Measurements from ENCODE around the gene STRADB.
"Not testable (repeated sequence)": the region's sequence is repeated elsewhere in the genome, so short reads cannot be mapped to it uniquely, and the experiment has no call there.

The STRADB gene, protein sequence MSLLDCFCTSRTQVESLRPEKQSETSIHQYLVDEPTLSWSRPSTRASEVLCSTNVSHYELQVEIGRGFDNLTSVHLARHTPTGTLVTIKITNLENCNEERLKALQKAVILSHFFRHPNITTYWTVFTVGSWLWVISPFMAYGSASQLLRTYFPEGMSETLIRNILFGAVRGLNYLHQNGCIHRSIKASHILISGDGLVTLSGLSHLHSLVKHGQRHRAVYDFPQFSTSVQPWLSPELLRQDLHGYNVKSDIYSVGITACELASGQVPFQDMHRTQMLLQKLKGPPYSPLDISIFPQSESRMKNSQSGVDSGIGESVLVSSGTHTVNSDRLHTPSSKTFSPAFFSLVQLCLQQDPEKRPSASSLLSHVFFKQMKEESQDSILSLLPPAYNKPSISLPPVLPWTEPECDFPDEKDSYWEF

DNA sequence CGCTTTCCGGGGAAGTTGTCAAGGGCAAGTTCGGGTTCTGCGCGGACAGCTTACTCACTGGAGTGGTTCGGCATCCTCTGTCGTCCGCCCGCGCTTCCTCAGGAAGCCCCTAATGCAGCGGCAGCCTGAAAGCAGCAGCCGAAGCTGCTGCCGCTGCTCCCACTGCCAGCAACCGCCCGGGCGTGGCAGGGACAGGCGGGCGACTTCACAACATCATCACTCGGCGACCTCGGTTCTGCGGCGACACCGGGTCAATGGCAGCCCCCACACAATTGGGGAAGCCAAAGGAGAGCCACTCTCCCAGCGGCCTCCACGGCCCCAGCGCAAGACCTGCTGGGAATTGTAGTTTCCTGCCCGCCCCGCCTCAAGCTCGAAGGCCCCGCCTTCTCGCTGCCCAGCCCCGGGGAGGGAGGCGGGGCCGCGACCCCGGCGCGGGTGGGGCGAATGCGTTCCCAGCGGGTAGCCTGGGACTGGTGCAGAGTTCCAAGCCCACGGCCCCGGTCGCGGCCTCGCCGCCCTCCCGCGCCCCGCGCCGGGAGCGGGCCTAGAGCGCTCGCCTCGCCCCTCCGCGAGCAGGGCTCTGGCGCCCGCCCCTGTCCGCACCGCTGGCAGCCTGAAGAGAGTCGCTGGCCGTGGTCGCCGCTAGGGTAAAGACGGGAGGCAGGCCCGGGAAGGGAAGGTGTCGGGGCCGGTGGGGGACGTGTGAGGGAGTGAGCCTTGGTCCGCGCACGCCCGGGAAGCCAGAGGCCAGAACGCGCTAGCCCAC lies at the start of gene STRADB, which contains the start of gene TRAK2:
TSS of gene STRADB (plus strand) at position 449 of the 766 bp plus-strand sequence. CDS start 3,101 bp downstream, outside the sequence.
TSS of gene TRAK2 (minus strand) at position 167 of the 766 bp plus-strand sequence. CDS start 30,951 bp downstream, outside the sequence.
- peak; percentile 82 to 93 for DNase-seq

GRCh38 chr2:201401815-201402214 lies 49.7 kb upstream of the STRADB start:
- DNase-seq: no peak

GRCh38 chr2:201402651-201403562 lies 48.6 kb upstream of the STRADB start:
- no peak for DNase-seq

- DNase-seq: no peak
Measured at GRCh38 chr2:201403880-201404279, 47.7 kb upstream of the STRADB start.

- no peak for DNase-seq
Measured at GRCh38 chr2:201404699-201405280, 46.8 kb upstream of the STRADB start.

- DNase-seq: no peak
Measured at GRCh38 chr2:201406077-201406662, 45.4 kb upstream of the STRADB start.

DNA sequence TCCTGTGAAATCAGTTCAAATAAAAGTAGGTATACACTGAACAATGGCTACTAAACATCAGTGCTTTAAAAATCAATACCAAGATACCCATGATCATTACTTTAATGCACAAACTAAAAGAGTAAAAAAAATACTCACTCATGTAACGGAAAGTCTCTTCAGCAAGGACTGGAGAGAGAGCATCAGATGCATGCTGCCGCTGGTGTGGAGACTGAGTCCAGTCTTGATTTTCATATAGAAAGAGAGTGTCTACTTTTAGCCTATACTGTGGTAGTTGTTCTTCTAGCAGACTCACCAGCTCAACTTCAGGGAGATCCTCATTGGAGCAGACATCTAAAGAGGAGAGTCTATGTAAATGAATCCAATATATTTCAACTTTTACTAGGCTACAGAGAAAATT lies 44.3 kb upstream of the STRADB start:
- no peak for DNase-seq

GRCh38 chr2:201408931-201409330 lies 42.6 kb upstream of the STRADB start:
- DNase-seq: no peak

DNA sequence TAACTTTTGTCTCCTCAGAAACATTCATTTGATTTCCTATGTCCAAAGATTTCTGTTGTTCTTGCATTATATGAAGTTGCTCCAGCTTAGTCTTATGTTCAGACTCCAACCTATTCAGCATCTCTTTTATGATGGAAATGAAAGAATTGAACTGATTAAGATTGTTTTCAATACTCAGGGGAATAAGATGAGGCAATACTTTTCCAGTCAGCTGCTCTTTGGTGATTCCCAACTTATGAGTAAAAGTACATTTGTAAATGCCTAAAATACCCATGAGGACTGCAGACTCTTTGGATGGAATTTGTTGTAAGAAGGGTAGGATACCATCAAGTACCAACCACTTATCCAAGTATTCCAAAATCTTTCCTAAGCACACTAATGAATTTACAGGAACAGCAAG lies 40.1 kb upstream of the STRADB start:
- DNase-seq: no peak

GRCh38 chr2:201413143-201413542 lies 38.4 kb upstream of the STRADB start:
- no peak for DNase-seq

DNA sequence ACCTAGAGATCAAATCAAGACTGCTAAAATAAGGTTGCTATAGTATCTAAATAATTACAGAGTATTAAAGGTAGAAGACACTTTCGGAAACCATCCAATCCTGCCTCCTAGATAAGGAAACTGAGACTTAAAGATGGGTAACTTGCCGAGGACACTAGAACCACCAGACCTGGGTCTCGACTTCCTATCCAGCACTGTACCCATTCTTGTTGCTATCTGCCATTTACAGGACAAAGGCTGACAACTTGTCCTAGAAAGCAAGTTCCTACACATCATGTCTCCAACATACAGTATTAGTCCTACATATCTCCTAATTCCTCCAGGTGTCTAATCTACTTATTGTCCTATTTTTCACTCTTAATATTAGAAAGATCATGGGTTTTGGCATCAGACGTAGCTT lies 38.0 kb upstream of the STRADB start:
- DNase-seq: no peak

DNA sequence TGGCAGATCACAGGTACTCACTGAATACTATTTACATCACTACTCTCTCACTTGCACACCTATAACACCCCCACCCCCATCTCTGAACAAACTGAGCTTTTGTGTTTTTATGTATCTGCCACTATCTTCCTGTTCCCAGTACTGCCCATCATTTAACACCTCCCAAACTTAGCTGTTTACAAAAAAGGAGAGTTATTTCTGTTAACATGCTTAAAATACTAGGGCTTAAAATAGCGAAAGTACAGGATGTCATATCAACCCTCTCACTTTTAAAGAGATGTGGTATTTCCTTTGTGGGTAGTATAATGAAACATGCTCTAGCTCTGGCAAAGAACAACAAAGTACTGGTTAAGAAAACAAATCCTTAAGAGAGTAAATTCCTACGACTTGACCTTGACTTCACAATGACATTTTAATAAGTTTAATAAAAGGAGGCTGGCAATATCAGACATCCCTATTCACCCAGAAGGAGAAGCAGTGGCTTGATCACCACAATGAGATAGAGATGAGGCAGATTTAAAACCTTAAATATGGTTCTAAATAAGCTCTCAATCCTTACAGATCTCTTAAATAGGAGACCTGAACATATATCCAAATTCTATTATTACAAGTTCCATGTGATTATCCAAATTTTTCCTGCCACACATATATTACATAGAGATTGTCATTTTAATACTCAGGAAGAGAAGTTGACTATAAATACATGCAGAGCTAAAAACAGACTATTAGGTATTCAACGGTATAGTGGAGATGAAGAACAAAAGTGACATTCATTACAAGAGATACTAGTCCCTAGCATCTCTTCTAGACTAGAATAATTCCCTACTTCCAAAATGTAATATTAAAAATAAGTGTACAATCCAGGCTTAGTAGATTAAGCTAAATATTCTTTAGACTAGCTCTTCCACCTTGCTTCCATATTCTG lies 37.2 kb upstream of the STRADB start:
- no peak for DNase-seq

DNA sequence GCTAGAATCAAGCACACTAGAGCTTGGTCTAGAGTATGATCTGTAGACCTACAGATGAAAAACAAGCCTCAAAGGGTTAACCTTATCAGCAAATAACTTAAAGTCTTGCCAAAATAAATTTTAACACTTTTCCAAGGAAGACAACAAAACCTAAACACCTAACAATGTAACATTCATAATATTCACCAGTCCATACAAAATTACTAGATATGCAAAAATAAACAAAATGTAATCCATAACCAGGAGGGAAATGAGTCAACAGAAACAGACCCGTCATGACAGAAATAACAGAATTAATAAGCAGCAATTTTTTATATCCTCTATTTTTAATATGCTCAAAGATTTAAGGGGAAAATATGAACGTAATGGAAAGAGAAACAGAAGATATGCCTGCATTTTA lies 36.4 kb upstream of the STRADB start:
- DNase-seq: no peak

- DNase-seq: no peak
Measured at GRCh38 chr2:201419057-201419635, 32.4 kb upstream of the STRADB start.

DNA sequence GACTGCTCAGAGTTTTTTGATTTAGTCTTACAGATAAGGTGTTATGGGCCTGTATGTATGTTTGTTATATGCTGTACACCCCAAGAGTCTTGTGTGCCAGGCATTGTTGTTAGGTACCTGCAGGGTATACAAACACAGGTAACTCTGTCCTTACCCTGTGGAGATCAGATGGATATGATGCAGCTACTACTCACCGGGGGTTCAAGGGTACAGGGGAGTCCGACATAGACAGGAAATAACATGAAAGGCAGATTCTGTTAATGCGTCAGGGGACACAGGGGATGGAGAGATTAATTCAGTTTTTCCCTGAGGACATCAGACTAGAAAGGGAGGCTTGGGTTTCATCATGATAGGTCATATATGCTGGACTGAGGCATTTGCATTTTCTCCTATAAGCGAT lies 31.6 kb upstream of the STRADB start:
- no peak for DNase-seq

DNA sequence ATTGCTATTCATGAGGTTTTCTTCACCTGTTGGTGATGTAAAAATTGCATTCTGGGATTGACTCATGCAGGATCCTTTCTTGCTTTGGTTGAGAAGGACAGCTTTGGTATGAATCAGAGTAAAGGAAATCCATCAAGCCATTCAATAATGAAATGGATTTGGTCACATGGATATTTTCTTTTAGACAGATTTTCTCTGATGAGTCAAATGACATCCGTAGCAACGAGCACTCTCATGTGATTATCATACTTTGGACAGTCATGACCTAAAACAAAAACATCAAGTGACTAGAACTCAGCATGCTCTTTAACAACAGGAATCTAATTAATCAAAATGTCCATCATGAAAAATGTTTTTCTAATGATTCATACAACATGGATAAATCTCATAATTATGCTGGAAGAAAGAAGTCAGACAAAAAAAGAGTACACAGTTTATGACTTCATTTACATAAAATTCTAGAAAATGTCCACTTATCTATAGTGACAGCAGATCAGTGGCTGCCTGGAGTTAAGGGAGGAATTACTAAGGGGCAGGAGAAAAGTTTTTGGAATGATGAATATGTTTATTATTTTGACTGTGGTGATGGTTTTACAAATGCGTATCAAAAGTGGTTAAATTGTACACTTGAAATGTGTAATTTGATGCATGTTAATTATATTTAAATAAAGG lies 31.0 kb upstream of the STRADB start:
- DNase-seq: no peak

DNA sequence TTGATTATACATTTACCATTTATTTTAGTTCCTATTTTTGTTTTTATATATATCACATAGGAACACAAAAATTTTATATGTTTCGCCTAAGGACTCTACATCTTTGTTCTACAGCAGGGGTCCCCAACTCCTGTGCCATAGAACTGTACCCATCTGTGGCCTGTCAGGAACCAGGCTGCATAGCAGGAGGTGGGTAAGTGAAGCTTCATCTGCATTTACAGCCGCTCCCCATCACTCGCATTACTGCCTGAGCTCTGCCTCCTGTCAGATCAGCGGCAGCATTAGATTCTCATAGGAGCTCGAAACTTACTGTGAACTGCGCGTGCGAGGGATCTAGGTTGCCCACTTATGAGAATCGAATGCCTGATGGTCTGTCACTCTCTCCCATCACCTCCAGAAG lies 25.6 kb upstream of the STRADB start:
- DNase-seq: no peak

- DNase-seq: not testable (repeated sequence)
Measured at GRCh38 chr2:201428366-201428765, 23.2 kb upstream of the STRADB start.

DNA sequence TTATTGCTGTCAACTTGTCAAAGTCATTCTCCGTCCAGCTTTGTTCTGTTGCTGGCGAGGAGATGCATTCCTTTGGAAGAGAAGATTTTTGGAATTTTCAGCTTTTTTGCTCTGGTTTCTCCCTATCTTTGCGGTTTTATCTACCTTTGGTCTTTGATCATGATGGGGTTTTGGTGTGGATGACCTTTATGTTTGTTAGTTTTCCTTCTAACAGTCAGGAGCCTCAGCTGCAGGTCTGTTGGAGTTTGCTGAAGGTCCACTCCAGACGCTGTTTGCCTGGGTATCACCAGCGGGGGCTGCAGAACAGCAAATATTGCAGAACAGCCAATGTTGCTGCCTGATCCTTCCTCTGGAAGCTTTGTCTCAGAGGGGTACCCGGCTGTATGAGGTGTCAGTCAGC lies 21.7 kb upstream of the STRADB start:
- not testable (repeated sequence) for DNase-seq

DNA sequence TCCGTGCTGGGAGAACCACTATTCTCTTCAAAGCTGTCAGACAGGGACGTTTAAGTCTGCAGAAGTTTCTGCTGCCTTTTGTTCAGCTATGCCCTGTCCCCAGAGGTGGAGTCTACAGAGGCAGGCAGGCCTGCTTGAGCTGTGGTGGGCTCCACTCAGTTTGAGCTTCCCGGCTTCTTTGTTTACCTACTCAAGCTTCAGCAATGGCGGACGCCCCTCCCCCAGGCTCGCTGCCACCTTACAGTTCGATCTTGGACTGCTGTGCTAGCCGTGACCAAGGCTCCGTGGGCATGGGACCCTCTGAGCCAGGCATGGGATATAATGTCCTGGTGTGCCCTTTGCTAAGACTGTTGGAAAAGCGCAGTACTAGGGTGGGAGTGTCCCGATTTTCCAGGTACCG lies 21.2 kb upstream of the STRADB start:
- DNase-seq: not testable (repeated sequence)
